Activated T-cell treated with anti-CD3 and anti-CD28 coated beads, Interleukin-2, amount 50 U/mL, for 24 hours (primary cell): ENCODE data around the gene GPC1.

Experiments used
- DNase-seq: peaks from one replicate; pipeline ENCODE4 v3.0.0-alpha.2; 2020
- H3K27ac Mint-ChIP-seq: 2 replicates; pipeline ENCODE4 v1.8.0; 2020; ENCODE audit warnings: mild to moderate bottlenecking, mixed read lengths
- H3K27me3 Mint-ChIP-seq: 2 replicates; pipeline ENCODE4 v1.8.0; 2020; ENCODE audit warnings: mixed read lengths
- H3K36me3 Mint-ChIP-seq: 2 replicates; pipeline ENCODE4 v1.8.0; 2020; ENCODE audit warnings: low read depth, mixed read lengths
- H3K4me1 Mint-ChIP-seq: 2 replicates; pipeline ENCODE4 v1.8.0; 2020; ENCODE audit warnings: low read depth, mixed read lengths
- H3K4me3 Mint-ChIP-seq: 2 replicates; pipeline ENCODE4 v1.8.0; 2020; ENCODE audit warnings: mild to moderate bottlenecking, moderate library complexity, mixed read lengths
- H3K9me3 Mint-ChIP-seq: 2 replicates; pipeline ENCODE4 v1.8.0; 2020; ENCODE audit warnings: mixed read lengths

GPC1 gene

DNA sequence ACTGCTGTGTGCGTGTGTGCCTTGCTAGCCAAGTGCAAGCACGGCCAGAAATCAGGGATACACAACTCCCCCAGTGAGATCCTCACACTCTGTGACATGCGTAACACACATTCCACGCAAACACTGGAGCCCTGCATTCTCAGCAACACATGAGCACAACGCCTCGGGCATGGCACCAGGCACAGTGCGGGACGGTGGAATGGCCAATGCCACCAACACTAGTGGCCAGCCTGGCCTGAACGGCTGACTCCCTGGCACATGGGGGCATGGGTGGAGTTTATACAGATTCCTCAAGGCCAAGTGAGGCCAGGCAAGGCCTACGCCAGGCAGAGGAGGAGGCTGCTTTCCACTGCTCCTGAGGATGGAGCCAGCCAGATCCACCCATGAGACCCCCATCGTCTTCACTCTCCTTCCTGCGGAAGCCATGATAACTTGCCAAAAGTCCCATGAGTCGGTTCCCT lies 66.1 kb downstream of the GPC1 start:
- Mint-ChIP-seq H3K4me1 (no peaks in the 10 kb centered on the region), H3K27me3 (no peaks in the 10 kb centered on the region), H3K27ac (no peak overlapping the region), H3K9me3 (no peaks in the 10 kb centered on the region), H3K4me3 (no peak overlapping the region), H3K36me3 (peaks cover 61% of the 10 kb centered on the region)
- no peak for DNase-seq

DNA sequence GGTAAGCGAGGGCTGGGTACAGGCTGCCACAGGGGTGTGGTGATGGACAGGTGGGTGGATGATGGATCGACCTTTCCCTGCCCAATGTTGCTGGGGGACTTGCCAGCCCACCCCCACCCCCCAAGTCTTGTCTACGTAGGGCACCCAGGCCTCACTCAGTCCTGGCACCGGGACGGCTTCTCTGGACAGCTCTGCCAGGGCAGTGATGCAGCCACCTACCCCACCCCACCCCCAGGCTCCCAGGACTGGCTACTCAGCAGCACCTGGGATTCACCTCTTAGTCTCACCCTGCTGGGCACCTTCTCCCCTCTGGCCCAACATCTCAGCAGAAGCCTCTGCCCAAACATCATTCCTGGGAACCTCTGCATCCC lies 66.6 kb downstream of the GPC1 start:
- no peak overlapping the region for H3K27ac Mint-ChIP-seq
- no peaks in the 10 kb centered on the region for H3K27me3 Mint-ChIP-seq
- H3K4me3 Mint-ChIP-seq: no peak overlapping the region
- no peaks in the 10 kb centered on the region for H3K4me1 Mint-ChIP-seq
- H3K36me3 Mint-ChIP-seq: peaks cover 56% of the 10 kb centered on the region
- H3K9me3 Mint-ChIP-seq: no peaks in the 10 kb centered on the region
- no peak for DNase-seq

- no peak overlapping the region for H3K27ac Mint-ChIP-seq
- DNase-seq: peak; percentile 17
- no peak overlapping the region for H3K4me3 Mint-ChIP-seq
- H3K4me1 Mint-ChIP-seq: no peaks in the 10 kb centered on the region
- H3K9me3 Mint-ChIP-seq: no peaks in the 10 kb centered on the region
- no peaks in the 10 kb centered on the region for H3K27me3 Mint-ChIP-seq
- H3K36me3 Mint-ChIP-seq: peaks cover 51% of the 10 kb centered on the region
Observed at GRCh38 chr2:240502430-240503121, 67.1 kb downstream of the GPC1 start.

DNA sequence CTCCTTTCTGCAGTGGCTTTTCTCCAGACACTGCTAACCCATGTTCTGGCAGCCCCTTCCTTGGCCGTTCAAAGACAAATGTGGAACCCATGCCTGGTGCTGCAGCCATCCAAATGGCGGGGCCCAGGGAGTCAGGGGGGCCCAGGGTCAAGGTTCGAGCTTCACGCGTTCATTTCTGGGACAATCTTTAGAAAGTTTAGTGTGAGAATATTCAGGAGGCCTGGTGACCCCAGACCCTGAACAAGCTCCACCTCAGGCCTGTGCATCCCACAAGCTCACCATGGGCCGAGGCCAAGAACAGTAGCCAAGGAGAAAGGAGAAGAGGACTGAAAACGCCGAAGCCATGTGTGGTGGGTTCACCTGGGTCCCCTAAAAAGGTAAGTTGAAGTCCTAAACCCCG lies 67.9 kb downstream of the GPC1 start:
- Mint-ChIP-seq H3K9me3 (no peaks in the 10 kb centered on the region), H3K4me1 (no peaks in the 10 kb centered on the region), H3K27me3 (no peaks in the 10 kb centered on the region), H3K4me3 (no peak overlapping the region), H3K27ac (no peak overlapping the region), H3K36me3 (peaks cover 47% of the 10 kb centered on the region)
- no peak for DNase-seq

- no peak overlapping the region for H3K4me3 Mint-ChIP-seq
- no peaks in the 10 kb centered on the region for H3K4me1 Mint-ChIP-seq
- no peaks in the 10 kb centered on the region for H3K27me3 Mint-ChIP-seq
- no peak overlapping the region for H3K27ac Mint-ChIP-seq
- H3K36me3 Mint-ChIP-seq: peaks cover 43% of the 10 kb centered on the region
- no peak for DNase-seq
- H3K9me3 Mint-ChIP-seq: no peaks in the 10 kb centered on the region
Observed at GRCh38 chr2:240503848-240504247, 68.4 kb downstream of the GPC1 start.

DNA sequence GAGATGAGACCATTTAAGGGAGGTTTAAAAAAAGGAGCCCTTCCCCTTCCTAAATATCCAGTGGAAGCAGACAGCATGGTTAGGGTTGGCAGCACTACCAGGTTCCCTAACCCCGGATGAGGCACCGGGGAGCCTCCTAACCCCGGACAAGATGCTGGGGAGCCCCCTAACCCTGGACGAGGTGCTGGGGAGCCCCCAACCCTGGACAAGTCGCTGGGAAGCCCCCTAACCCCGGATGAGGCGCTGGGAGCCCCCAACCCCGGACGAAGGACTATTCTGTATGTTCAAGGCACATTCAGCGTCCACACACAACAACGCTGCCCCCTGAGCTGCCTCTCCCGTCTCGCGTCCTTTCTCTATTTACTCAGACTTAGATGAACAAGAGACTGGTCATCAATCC lies 70.4 kb downstream of the GPC1 start:
- Mint-ChIP-seq H3K27ac (no peak overlapping the region), H3K9me3 (no peaks in the 10 kb centered on the region), H3K36me3 (peaks cover 38% of the 10 kb centered on the region), H3K4me1 (no peaks in the 10 kb centered on the region), H3K27me3 (no peaks in the 10 kb centered on the region), H3K4me3 (no peak overlapping the region)
- DNase-seq: no peak

DNA sequence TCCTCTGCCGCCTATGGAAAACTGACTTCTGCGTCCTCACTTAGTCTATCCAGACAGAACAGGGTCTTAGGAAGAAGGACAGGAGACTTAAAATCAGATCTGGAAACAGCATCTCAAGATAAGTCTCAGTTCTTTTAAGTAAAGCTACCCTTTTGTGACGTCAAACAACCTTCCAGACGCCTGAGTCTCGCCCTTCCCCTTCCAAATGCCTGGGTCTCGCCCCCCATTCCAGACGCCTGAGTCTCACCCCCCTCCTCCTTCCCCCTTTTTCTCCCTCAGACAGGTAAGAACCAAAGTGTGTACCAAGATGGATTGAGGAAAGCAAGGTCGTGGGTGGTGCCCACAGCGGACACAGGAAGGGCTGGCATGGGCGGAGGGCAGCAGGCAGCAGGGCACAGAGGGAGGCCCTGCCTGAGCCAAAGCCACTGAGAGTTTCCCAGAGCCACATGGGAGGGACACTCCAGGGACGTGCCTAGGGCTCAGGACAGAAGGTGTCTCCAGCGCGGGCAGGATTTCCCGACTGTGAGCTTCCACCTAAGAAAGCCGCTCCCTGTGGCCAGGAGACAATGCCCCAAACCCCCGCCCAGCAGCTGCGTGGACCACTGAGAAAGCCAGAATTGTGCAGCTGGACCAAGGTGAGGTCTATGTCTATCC lies 71.1 kb downstream of the GPC1 start:
- H3K4me1 Mint-ChIP-seq: no peaks in the 10 kb centered on the region
- H3K27me3 Mint-ChIP-seq: no peaks in the 10 kb centered on the region
- H3K27ac Mint-ChIP-seq: no peak overlapping the region
- DNase-seq: peak; percentile 19
- no peak overlapping the region for H3K4me3 Mint-ChIP-seq
- no peaks in the 10 kb centered on the region for H3K9me3 Mint-ChIP-seq
- peaks cover 36% of the 10 kb centered on the region for H3K36me3 Mint-ChIP-seq

DNA sequence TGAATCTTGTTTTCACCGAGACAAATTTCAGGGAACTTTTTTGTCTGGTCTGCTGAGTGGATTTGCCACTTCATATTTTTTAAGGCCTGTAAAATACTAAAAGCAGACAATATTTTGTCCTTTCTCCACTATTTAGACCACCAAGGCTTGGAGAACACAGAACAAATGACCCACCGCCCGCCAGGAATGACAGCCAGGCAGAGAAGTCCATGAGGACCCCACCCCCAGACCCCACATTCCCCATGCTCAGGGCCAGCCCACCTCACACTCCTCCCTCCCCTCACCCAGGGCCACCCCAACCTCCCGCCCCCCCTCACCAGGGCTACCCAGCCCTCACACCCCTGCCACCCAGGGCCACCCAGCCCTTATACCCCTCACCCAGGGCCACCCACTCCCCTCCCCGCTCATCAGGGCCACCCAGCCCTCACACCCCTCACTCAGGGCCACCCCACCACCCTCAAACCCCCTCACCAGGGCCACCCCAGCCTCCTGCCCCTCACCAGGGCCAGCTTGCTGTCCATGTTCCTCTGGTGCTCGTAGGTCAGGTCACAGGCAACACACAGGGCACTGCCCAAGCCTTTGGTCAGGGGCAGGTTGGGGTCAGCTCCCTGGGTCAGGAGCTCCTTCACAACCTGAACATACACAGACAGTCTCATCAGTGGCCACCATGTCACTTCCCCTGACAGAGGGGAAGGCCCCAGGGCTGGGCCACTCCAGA lies 71.8 kb downstream of the GPC1 start:
- Mint-ChIP-seq H3K4me3 (no peak overlapping the region), H3K4me1 (no peaks in the 10 kb centered on the region), H3K9me3 (no peaks in the 10 kb centered on the region), H3K27ac (no peak overlapping the region), H3K36me3 (peaks cover 37% of the 10 kb centered on the region), H3K27me3 (no peaks in the 10 kb centered on the region)
- no peak for DNase-seq

DNA sequence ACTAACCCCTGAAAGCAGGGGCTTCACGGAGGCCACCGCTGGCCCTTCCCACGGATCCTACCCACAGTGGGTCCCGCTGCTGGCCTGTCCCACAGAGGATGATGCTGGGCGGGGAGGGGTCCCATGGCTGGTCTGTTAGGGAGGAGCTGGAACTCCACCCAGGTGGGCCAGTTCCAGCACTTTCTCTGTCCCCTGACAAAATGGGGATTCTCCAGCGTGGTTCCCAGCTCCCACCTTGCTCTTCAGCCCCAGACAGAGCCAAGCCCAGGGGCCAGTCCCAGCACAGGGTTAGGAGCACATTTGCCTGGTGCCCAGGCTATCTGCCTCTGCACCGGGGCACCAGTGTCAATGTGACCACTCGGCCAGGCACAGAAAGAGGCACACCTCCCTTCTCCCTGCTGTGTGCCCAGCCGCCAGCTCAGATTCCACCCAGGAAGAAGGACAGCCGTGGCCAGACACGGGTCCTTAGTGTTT lies 72.4 kb downstream of the GPC1 start:
- Mint-ChIP-seq H3K4me3 (no peak overlapping the region), H3K4me1 (no peaks in the 10 kb centered on the region), H3K9me3 (no peaks in the 10 kb centered on the region), H3K36me3 (peaks cover 41% of the 10 kb centered on the region), H3K27ac (no peak overlapping the region), H3K27me3 (no peaks in the 10 kb centered on the region)
- DNase-seq: no peak

DNA sequence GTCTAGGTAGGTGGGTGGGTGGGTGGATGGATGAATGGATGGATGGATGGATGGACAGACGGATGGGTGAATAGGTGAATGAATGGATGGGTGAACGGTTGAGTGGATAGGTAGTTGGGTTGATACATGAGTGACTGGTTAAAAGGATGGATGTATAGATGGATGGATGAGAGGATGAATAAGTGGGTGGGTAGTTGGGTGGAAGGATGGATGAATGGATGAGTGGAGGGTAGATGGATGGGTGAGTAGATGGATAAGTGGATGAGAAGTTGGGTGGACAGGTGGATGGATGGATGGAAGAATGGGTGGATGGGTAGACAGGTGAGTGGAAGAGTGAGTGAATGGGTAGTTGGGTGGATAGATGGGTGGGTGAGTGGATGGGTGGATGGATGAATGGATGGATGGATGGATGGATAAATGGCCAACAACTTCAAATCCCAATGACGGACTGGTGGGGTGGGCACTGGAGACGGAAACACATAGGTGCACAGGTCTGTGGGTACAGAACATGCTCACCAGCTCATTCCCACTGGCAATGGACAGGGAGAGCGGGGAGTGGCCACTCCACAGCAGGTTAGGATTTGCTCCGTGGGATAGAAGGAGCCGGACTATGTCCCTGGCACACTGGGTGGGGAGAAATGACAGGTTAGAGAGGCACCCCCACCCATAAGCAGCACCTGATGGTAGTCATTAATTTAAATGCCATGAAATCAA lies 73.5 kb downstream of the GPC1 start:
- H3K4me1 Mint-ChIP-seq: peaks cover 10% of the 10 kb centered on the region
- H3K27ac Mint-ChIP-seq: no peak overlapping the region
- no peak for DNase-seq
- H3K27me3 Mint-ChIP-seq: no peaks in the 10 kb centered on the region
- peaks cover 37% of the 10 kb centered on the region for H3K36me3 Mint-ChIP-seq
- no peaks in the 10 kb centered on the region for H3K9me3 Mint-ChIP-seq
- H3K4me3 Mint-ChIP-seq: no peak overlapping the region

DNA sequence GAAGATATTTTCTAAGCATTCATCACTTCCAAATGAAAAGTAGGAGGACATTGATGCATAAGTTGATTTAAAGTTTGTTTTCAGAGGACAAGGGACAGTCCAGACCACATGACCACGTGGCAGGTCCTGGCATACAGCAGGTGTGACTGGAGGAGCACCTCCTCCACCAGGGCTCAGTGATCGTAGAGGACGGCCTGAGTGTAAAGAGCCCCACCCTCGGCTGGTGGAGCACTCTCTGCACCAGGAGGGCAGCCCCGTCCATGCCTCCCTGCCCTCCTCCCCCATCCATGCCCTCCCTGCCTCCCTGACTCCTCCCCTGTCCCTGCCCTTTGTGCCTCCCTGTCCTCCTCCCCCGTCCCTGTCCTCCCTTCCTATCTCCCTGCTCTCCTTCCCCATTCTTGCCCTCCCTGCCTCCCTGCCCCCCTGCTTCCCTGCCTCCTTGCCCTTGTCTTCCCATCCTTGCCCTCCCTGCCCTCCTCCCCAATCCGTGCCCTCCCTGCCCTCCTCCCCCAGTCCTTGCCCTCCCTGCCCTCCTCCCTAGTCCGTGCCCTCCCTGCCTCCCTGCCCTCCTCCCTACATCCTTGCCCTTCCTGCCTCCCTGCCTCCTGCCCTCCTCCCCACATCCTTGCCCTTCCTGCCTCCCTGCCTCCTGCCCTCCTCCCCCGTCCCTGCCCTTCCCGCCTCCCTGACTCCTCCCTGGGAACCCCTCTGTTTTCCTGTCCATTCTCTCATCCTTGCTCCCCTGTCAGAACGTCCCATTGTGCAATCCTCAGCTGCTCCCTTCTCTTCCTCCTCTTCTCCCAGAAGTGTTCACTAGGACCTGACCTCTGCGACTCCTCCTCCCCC lies 74.4 kb downstream of the GPC1 start:
- peaks cover 33% of the 10 kb centered on the region for H3K36me3 Mint-ChIP-seq
- no peak overlapping the region for H3K4me3 Mint-ChIP-seq
- DNase-seq: no peak
- peaks cover 17% of the 10 kb centered on the region for H3K4me1 Mint-ChIP-seq
- no peaks in the 10 kb centered on the region for H3K27me3 Mint-ChIP-seq
- H3K27ac Mint-ChIP-seq: no peak overlapping the region
- no peaks in the 10 kb centered on the region for H3K9me3 Mint-ChIP-seq

DNA sequence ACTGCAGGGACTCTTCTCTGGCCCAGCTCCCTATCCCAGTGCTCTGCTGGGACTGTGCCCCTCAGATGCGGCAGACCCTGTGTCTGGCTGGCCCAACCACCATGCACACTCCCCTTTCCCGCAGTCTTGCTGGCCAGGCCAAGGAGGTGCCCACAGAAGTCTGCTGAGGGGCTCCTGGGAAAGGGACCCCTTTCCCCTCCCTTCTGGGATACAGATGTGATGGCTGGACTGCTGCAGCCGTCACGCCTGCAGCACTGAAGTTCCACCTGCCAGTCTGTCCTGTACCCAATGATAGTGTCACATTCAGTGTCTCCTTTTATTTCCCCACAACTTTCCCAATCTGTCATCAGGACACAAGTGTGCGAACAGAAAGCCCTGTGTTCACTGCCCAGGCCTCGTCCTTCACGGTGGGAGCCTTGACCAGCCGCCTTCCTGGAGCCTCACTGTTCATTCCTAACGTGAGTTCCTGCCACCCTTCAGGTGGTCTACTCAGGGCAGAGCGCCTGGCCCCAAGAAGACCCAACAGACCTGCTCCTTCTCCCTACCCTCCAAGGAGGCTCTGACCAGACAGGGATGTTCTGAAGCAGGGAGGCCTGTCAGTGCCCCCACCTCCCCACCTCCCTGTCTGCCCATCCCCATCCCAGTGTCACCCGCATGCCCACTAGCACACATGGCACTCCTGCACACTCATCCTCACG lies 75.2 kb downstream of the GPC1 start:
- DNase-seq: no peak
- H3K36me3 Mint-ChIP-seq: peaks cover 27% of the 10 kb centered on the region
- H3K4me3 Mint-ChIP-seq: no peak overlapping the region

DNA sequence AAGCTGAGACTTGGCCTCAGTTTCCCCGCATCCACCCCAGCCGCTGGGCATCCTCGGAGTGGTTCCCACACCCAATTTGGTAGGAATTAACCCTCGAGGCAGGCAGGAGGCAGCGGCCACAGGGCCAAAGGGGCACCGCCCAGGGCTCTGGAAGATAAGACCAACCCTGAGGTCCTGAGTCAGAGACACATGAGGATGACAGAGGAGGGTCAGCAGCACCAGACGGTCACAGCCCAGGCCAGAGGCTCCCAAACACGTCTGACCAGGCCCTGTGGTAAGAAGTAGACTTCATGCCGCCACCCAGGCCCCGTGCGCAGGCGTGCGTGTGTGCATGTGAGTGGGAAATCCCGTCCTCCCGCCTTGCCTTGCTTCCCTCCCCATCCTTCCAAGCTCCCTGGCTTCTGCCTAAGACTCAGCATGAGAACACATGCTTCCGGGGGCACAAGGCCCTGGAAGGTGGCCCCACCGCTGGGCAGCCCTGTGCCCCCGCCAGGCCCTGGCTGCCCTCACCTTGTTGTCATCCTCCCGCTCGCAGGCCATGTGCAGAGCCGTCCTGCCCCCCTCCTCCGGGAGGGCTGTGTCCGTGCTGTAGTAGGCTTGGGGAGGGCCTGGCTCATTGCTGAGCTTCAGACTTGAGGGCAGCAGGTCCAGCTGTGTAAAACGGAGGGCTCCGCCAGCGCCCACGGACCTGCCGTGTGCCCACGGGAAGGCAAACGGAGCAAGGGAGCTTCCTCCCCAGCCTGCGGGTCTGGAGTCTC lies 76.1 kb downstream of the GPC1 start:
- Mint-ChIP-seq H3K27me3 (no peaks in the 10 kb centered on the region), H3K27ac (no peak overlapping the region), H3K4me1 (peaks cover 17% of the 10 kb centered on the region), H3K4me3 (no peak overlapping the region), H3K36me3 (peaks cover 26% of the 10 kb centered on the region), H3K9me3 (no peaks in the 10 kb centered on the region)
- DNase-seq: no peak

More for the DNA sequence above, 75.2 kb downstream of the GPC1 start:
- H3K27me3 Mint-ChIP-seq: no peaks in the 10 kb centered on the region
- no peaks in the 10 kb centered on the region for H3K9me3 Mint-ChIP-seq
- peak overlapping the region; percentile 41 for H3K27ac Mint-ChIP-seq
- peaks cover 17% of the 10 kb centered on the region for H3K4me1 Mint-ChIP-seq
